Liver (tissue), 9 donors: ENCODE measurements around the gene AGPAT3. TPM values are rescaled to one million over a fixed set of nuclear protein-coding genes. Genes with fewer than 3 reads are reported as not detected.

Source experiments
- DNase-seq: peaks from one replicate; pipeline ENCODE4 v3.0.0-alpha.2; 2017; ENCODE audit warnings: low spot score
- H3K27ac ChIP-seq, 2 donors: one replicate each; pipeline ENCODE4 v1.7.0; 2013; ENCODE audit warnings: inconsistent platforms in 2 of 2, low read length in 2 of 2, control low read depth in 1 of 2, low read depth in 1 of 2, mild to moderate bottlenecking in 1 of 2
- H3K27me3 ChIP-seq, 4 donors: one replicate each; pipeline versions ENCODE4 v1.6.1 to v1.7.0; 2013; ENCODE audit warnings: low read length in 3 of 4, inconsistent platforms in 1 of 4, mild to moderate bottlenecking in 1 of 4, moderate library complexity in 1 of 4; ENCODE audit not compliant: control insufficient read depth in 4 of 4, insufficient read depth in 4 of 4
- H3K36me3 ChIP-seq, 4 donors: one replicate each; pipeline versions ENCODE4 v1.6.1 to v1.7.0; 2013; ENCODE audit warnings: low read length in 3 of 4, mild to moderate bottlenecking in 3 of 4, low read depth in 1 of 4, moderate library complexity in 1 of 4; ENCODE audit not compliant: control insufficient read depth in 4 of 4, insufficient read depth in 3 of 4
- H3K4me1 ChIP-seq, 4 donors: one replicate each; pipeline versions ENCODE4 v1.6.1 to v1.7.0; 2013; ENCODE audit warnings: low read length in 3 of 4, mild to moderate bottlenecking in 3 of 4, moderate library complexity in 1 of 4; ENCODE audit not compliant: control insufficient read depth in 4 of 4, insufficient read depth in 4 of 4
- H3K4me3 ChIP-seq, 3 donors: one replicate each; pipeline versions ENCODE4 v1.6.1 to v1.7.0; 2013; ENCODE audit warnings: low read length in 3 of 3, control low read depth in 1 of 3, low read depth in 1 of 3, mild to moderate bottlenecking in 1 of 3
- H3K9ac ChIP-seq, 2 donors: one replicate each; pipeline ENCODE4 v1.7.0; 2013; ENCODE audit warnings: low read length in 2 of 2, mild to moderate bottlenecking in 2 of 2, moderate library complexity in 2 of 2, control low read depth in 1 of 2, low read depth in 1 of 2
- H3K9me3 ChIP-seq, 4 donors: one replicate each; pipeline versions ENCODE4 v1.6.1 to v1.7.0; 2013; ENCODE audit warnings: low read length in 3 of 4; ENCODE audit not compliant: control insufficient read depth in 4 of 4
- EGR1 ChIP-seq, 2 donors: IDR thresholded peaks; 2 replicates each; pipeline ENCODE4 v1.6.1; 2016 to 2018; ENCODE audit warnings: antibody characterized with exemption in 2 of 2, low read depth in 2 of 2
- FOXA1 ChIP-seq: IDR thresholded peaks from 2 replicates; pipeline ENCODE4 v1.6.1; 2016; ENCODE audit warnings: antibody characterized with exemption
- GABPA ChIP-seq, 2 donors: IDR thresholded peaks in 1 of 2; conservative IDR thresholded peaks in 1 of 2; 2 replicates each; pipeline ENCODE4 v1.6.1; 2016; ENCODE audit warnings: antibody characterized with exemption in 2 of 2, mild to moderate bottlenecking in 1 of 2, moderate library complexity in 1 of 2
- HNF4A ChIP-seq, 2 donors: conservative IDR thresholded peaks; 2 replicates each; pipeline ENCODE4 v1.6.1; 2016; ENCODE audit warnings: antibody characterized with exemption in 2 of 2, mild to moderate bottlenecking in 2 of 2
- HNF4G ChIP-seq: IDR thresholded peaks from 2 replicates; pipeline ENCODE4 v1.6.1; 2016; ENCODE audit warnings: antibody characterized with exemption
- JUND ChIP-seq, 2 donors: IDR thresholded peaks; 2 replicates each; pipeline ENCODE4 v1.6.1; 2016; ENCODE audit warnings: antibody characterized with exemption in 2 of 2
- NR2F2 ChIP-seq: IDR thresholded peaks from 2 replicates; pipeline ENCODE4 v1.6.1; 2016; ENCODE audit warnings: antibody characterized with exemption
- RAD21 ChIP-seq, 2 donors: IDR thresholded peaks; 2 replicates each; pipeline ENCODE4 v1.6.1; 2016; ENCODE audit warnings: antibody characterized with exemption in 2 of 2, mild to moderate bottlenecking in 2 of 2
- REST ChIP-seq: IDR thresholded peaks from 2 replicates; pipeline ENCODE4 v1.6.1; 2016; ENCODE audit warnings: antibody characterized with exemption, mild to moderate bottlenecking
- RXRA ChIP-seq, 2 donors: IDR thresholded peaks; 2 replicates each; pipeline ENCODE4 v1.6.1; 2017 to 2018; ENCODE audit warnings: antibody characterized with exemption in 2 of 2, mild to moderate bottlenecking in 1 of 2
- SP1 ChIP-seq: IDR thresholded peaks from 2 replicates; pipeline ENCODE4 v1.6.1; 2018; ENCODE audit warnings: antibody characterized with exemption, mild to moderate bottlenecking
- TAF1 ChIP-seq: conservative IDR thresholded peaks from 2 replicates; pipeline ENCODE4 v1.6.1; 2016; ENCODE audit warnings: antibody characterized with exemption, mild to moderate bottlenecking
- YY1 ChIP-seq: IDR thresholded peaks from 2 replicates; pipeline ENCODE4 v1.6.1; 2016; ENCODE audit warnings: antibody characterized with exemption, mild to moderate bottlenecking
- WGBS: extraction: QIAGEN DNeasy Blood & Tissue Kit; methylation state at CpG from one replicate; pipeline ENCODE4 v1.1.7; 2013; 5-methylcytosine and 5-hydroxymethylcytosine counted together
- polyA plus RNA-seq, 2 donors: library from polyadenylated mRNA; stranded (reverse) in 1 of 2; unstranded in 1 of 2; fragments of 200-250 nt in 1 of 2; fragments of >200 nt in 1 of 2; fragmentation: Nextera tagmentation in 1 of 2; extraction: Ambion mirVana in 1 of 2; gene quantifications; one replicate each; pipeline versions ENCODE4 v1.2.1 to v1.2.3, GENCODE V29; 2013 to 2015
- total RNA-seq, 2 donors: library from RNA; depleted of rRNA; stranded (reverse); fragments of >200 nt; gene quantifications; one replicate each; pipeline ENCODE4 v1.2.3, GENCODE V29; 2014
- TF ChIP-seq, protein P1 (sequence below): fragments of 150-350 bp; IDR thresholded peaks from 2 replicates; pipeline ENCODE4 v1.5.1; 2017; ENCODE audit warnings: improper control_type of control experiment, low read depth, low read length; ENCODE audit not compliant: missing input control
- TF ChIP-seq, protein P2 (sequence below): IDR thresholded peaks from 2 replicates; pipeline ENCODE4 v1.6.1; 2016; ENCODE audit warnings: antibody characterized with exemption
- TF ChIP-seq, protein P3 (sequence below): IDR thresholded peaks from 2 replicates; pipeline ENCODE4 v1.6.1; 2016; ENCODE audit warnings: antibody characterized with exemption
- TF ChIP-seq, protein P4 (sequence below): IDR thresholded peaks from 2 replicates; pipeline ENCODE4 v1.6.1; 2016; ENCODE audit warnings: antibody characterized with exemption
- donor health status: healthy.
- donor health status: healthy.
- donor health status: healthy.
- donor health status: healthy.
- donor health status: healthy.

The AGPAT3 gene
- total and polyA plus RNA-seq, 4 donors = 32.3 to 148 (median 59.8) TPM

- H3K4me3 ChIP-seq = no peak overlapping the region
- peaks cover 0 to 4% (median under 1%) of the 10 kb centered on the region in 4 donors for H3K9me3 ChIP-seq
- peaks cover 0 to 22% (median 14%) of the 10 kb centered on the region in 4 donors for H3K4me1 ChIP-seq
- TF ChIP-seq, protein P1, sequence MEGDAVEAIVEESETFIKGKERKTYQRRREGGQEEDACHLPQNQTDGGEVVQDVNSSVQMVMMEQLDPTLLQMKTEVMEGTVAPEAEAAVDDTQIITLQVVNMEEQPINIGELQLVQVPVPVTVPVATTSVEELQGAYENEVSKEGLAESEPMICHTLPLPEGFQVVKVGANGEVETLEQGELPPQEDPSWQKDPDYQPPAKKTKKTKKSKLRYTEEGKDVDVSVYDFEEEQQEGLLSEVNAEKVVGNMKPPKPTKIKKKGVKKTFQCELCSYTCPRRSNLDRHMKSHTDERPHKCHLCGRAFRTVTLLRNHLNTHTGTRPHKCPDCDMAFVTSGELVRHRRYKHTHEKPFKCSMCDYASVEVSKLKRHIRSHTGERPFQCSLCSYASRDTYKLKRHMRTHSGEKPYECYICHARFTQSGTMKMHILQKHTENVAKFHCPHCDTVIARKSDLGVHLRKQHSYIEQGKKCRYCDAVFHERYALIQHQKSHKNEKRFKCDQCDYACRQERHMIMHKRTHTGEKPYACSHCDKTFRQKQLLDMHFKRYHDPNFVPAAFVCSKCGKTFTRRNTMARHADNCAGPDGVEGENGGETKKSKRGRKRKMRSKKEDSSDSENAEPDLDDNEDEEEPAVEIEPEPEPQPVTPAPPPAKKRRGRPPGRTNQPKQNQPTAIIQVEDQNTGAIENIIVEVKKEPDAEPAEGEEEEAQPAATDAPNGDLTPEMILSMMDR = no peak
- TF ChIP-seq RAD21 (IDR thresholded peaks at IDR 0.05) = no peak
- no peak for TF ChIP-seq SP1
- TF ChIP-seq JUND (IDR thresholded peaks at IDR 0.05) = no peak
- TF ChIP-seq, protein P2, sequence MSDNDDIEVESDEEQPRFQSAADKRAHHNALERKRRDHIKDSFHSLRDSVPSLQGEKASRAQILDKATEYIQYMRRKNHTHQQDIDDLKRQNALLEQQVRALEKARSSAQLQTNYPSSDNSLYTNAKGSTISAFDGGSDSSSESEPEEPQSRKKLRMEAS = no peak
- TF ChIP-seq TAF1 = no peak
- no peak for TF ChIP-seq NR2F2
- TF ChIP-seq FOXA1 = no peak
- TF ChIP-seq REST = no peak
- TF ChIP-seq YY1 = no peak
- TF ChIP-seq, protein P3, sequence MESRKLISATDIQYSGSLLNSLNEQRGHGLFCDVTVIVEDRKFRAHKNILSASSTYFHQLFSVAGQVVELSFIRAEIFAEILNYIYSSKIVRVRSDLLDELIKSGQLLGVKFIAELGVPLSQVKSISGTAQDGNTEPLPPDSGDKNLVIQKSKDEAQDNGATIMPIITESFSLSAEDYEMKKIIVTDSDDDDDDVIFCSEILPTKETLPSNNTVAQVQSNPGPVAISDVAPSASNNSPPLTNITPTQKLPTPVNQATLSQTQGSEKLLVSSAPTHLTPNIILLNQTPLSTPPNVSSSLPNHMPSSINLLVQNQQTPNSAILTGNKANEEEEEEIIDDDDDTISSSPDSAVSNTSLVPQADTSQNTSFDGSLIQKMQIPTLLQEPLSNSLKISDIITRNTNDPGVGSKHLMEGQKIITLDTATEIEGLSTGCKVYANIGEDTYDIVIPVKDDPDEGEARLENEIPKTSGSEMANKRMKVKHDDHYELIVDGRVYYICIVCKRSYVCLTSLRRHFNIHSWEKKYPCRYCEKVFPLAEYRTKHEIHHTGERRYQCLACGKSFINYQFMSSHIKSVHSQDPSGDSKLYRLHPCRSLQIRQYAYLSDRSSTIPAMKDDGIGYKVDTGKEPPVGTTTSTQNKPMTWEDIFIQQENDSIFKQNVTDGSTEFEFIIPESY = no peak
- no peak for TF ChIP-seq HNF4G
- no peak for TF ChIP-seq RXRA (IDR thresholded peaks at IDR 0.05)
- TF ChIP-seq GABPA (IDR thresholded peaks at IDR 0.05 in 1 of 2, conservative IDR thresholded peaks at IDR 0.05 in 1 of 2) = no peak
- TF ChIP-seq HNF4A (conservative IDR thresholded peaks at IDR 0.05) = no peak
- TF ChIP-seq, protein P4, sequence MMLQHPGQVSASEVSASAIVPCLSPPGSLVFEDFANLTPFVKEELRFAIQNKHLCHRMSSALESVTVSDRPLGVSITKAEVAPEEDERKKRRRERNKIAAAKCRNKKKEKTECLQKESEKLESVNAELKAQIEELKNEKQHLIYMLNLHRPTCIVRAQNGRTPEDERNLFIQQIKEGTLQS = no peak
- TF ChIP-seq EGR1 (IDR thresholded peaks at IDR 0.05; ENCODE audit: low read depth in 2 of 2) = no peak
- H3K36me3 ChIP-seq = peaks cover 0 to 4% (median under 1%) of the 10 kb centered on the region in 4 donors
- no peaks in the 10 kb centered on the region for H3K27me3 ChIP-seq
- no peak overlapping the region for H3K27ac ChIP-seq
- WGBS = 78% methylated on average over 12 of the region's 12 CpGs
- no peak for DNase-seq
- no peak overlapping the region for H3K9ac ChIP-seq
Measured at GRCh38 chr21:43944757-43945156, 79.7 kb downstream of the AGPAT3 start.
